Middle frontal gyrus (tissue), 1 donor: ENCODE measurements around the gene APCDD1L.
"Not testable (repeated sequence)": the region's sequence is repeated elsewhere in the genome, so short reads cannot be mapped to it uniquely, and the experiment has no call there.

Experiments used
- DNase-seq: peaks from one replicate; pipeline ENCODE4 v3.0.0-alpha.2; 2015; ENCODE audit warnings: low spot score; ENCODE audit errors: extremely low spot score

Gene APCDD1L

GRCh38 chr20:58418949-58419748, 96.0 kb downstream of the APCDD1L start:
- no peak for DNase-seq

DNA sequence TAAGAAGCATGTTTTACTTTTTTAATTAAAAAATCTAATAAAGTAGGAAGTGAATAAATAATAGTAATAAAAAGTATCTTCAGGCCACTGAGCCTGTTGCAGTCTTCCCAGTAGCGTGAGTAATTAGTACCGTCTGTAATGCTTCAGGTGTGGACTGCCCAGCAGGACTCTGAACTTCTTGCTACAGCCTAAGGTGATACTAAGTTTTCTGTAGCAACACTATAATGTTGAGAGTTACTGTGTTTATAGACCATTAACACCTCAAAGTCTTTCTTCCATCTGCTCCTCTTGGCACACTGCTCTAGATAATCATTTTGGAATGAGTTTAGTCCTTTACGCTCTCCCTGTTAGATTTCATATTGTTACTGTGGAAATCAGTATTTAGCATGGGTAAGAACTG, 97.8 kb downstream of the APCDD1L start:
- DNase-seq = no peak

DNA sequence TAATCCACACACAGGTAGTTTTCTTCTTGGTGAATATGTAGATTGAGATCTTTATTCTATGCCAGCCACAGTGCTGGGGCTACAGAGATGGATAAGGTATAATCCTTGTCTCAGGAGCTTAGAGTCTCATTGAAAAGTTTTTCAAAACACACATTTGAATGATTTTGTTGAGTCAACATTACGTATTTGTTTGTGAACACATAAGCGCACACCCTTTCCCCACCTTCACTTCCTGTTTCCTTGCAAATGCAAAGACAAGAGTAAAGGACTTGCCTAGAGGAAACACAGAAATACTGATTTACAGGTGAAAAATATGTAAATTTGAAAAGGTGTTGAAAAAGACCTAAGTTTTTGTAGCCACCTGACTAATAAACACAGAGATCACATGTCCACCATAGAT, 98.4 kb downstream of the APCDD1L start:
- DNase-seq = no peak

DNA sequence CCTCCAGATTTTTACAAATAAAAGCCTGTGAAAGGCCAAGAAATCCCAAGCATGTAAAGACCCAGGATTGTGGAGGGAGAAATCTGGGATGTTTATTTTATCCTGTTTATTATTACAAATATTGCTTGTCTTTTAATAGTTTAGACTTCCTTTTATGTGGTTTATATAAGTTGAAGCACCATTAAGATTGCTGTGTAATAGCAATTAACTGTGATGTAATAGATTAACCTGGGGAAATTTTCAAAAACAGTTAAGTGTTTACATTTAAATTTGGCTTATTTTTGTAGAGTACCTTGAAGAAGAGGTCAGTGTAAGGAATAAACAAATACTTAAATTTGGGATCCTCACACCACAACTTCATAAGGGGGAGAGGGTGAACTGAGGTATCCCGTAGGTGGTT, 99.1 kb downstream of the APCDD1L start:
- DNase-seq = no peak

GRCh38 chr20:58414786-58415185, 100.4 kb downstream of the APCDD1L start:
- not testable (repeated sequence) for DNase-seq

DNA sequence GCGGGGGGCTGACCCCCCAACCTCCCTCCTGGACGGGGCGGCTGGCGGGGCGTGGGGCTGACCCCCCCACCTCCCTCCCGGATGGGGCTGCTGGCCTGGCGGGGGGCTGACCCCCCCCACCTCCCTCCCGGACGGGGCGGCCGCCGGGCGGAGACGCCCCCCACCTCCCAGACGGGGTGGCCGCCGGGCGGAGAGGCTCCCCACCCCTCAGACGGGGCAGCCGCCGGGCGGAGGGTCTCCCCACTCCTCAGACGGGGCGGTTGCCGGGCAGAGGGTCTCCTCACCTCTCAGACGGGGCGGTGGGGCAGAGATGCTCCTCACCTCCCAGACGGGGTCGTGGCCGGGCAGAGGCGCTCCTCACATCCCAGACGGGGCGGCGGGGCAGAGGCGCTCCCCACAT, 101.0 kb downstream of the APCDD1L start:
- not testable (repeated sequence) for DNase-seq
